MM.1S (cell line): ENCODE measurements around the gene SCGB3A1.

ENCODE experiments used
- DNase-seq: peaks from one replicate; pipeline ENCODE4 v3.0.0-alpha.2; 2015
- H2AFZ ChIP-seq: fragments of 300-600 bp; sonication (generic); 2 replicates; pipeline ENCODE4 v1.6.0; 2016; ENCODE audit warnings: antibody characterized with exemption, low read length
- H3F3A ChIP-seq: fragments of 300-600 bp; sonication (generic); 2 replicates; pipeline ENCODE4 v1.6.1; 2016; ENCODE audit warnings: mild to moderate bottlenecking, antibody characterized with exemption, low read length, moderate library complexity, mixed read lengths; ENCODE audit not compliant: insufficient read depth
- H3K27ac ChIP-seq: fragments of 300-600 bp; sonication (generic); 2 replicates; pipeline ENCODE4 v1.5.1; 2016; ENCODE audit warnings: mild to moderate bottlenecking, low read length
- H3K27me3 ChIP-seq: fragments of 300-600 bp; sonication (generic); replicated peaks from 2 replicates; pipeline ENCODE4 v1.6.0; 2016; ENCODE audit warnings: low read length; ENCODE audit not compliant: insufficient read depth
- H3K36me3 ChIP-seq: fragments of 300-600 bp; sonication (generic); replicated peaks from 2 replicates; pipeline ENCODE4 v1.6.1; 2016; ENCODE audit warnings: mild to moderate bottlenecking, low read length, mixed read lengths; ENCODE audit not compliant: insufficient read depth
- H3K4me1 ChIP-seq: fragments of 300-600 bp; sonication (generic); 2 replicates; pipeline ENCODE4 v1.6.1; 2016; ENCODE audit warnings: low read length, mixed read lengths
- H3K4me2 ChIP-seq: fragments of 300-600 bp; sonication (generic); 2 replicates; pipeline ENCODE4 v1.6.0; 2016; ENCODE audit warnings: low read depth, low read length
- H3K4me3 ChIP-seq: fragments of 300-600 bp; sonication (generic); 2 replicates; pipeline ENCODE4 v1.5.1; 2016; ENCODE audit warnings: low read length, mixed read lengths
- H3K79me2 ChIP-seq: fragments of 300-600 bp; sonication (generic); 2 replicates; pipeline ENCODE4 v1.6.1; 2016; ENCODE audit warnings: mixed run types, low read length, mixed read lengths
- H3K9ac ChIP-seq: fragments of 300-600 bp; sonication (generic); 2 replicates; pipeline ENCODE4 v1.6.1; 2016; ENCODE audit warnings: low read length, mixed read lengths
- H3K9me2 ChIP-seq: fragments of 300-600 bp; sonication (generic); replicated peaks from 2 replicates; pipeline ENCODE4 v1.6.1; 2016; ENCODE audit warnings: mild to moderate bottlenecking, low read length, mixed read lengths; ENCODE audit not compliant: insufficient read depth
- H3K9me3 ChIP-seq: fragments of 300-600 bp; sonication (generic); replicated peaks from 2 replicates; pipeline ENCODE4 v1.6.1; 2016; ENCODE audit warnings: mild to moderate bottlenecking, low read length, mixed read lengths; ENCODE audit not compliant: insufficient read depth
- H4K20me1 ChIP-seq: fragments of 300-600 bp; sonication (generic); 2 replicates; pipeline ENCODE4 v1.6.1; 2016; ENCODE audit warnings: mild to moderate bottlenecking, low read length, moderate library complexity, mixed read lengths; ENCODE audit not compliant: insufficient read depth
- CTCF ChIP-seq: fragments of 300-600 bp; sonication (generic); IDR thresholded peaks from 2 replicates; pipeline ENCODE4 v1.5.1; 2016; ENCODE audit warnings: antibody characterized with exemption, low read length, mixed read lengths
- EZH2 ChIP-seq: fragments of 300-600 bp; sonication (generic); optimal IDR thresholded peaks from 2 replicates; pipeline ENCODE3; 2017; ENCODE audit warnings: low read depth, mild to moderate bottlenecking, antibody characterized with exemption, low read length, mixed read lengths
- EZH2phosphoT487 ChIP-seq: fragments of 300-600 bp; sonication (generic); IDR thresholded peaks from 2 replicates; pipeline ENCODE4 v1.6.1; 2018; ENCODE audit warnings: antibody characterized with exemption, low read length

SCGB3A1 gene

GRCh38 chr5:180639287-180639686 lies 48.0 kb upstream of the SCGB3A1 start:
- no peak overlapping the region for H3K9ac ChIP-seq
- no peaks in the 10 kb centered on the region for H3K9me3 ChIP-seq
- no peaks in the 10 kb centered on the region for H3K9me2 ChIP-seq
- H3K4me1 ChIP-seq = no peaks in the 10 kb centered on the region
- no peaks in the 10 kb centered on the region for H3K36me3 ChIP-seq
- H3K27me3 ChIP-seq = peaks cover 55% of the 10 kb centered on the region
- H3K4me2 ChIP-seq = no peak overlapping the region
- H3K79me2 ChIP-seq = no peaks in the 10 kb centered on the region
- H4K20me1 ChIP-seq = no peaks in the 10 kb centered on the region
- TF ChIP-seq EZH2 (no peak), CTCF (no peak), EZH2phosphoT487 (no peak)
- H3K27ac ChIP-seq = no peak overlapping the region
- no peak overlapping the region for H3K4me3 ChIP-seq
- no peak for DNase-seq
- H3F3A ChIP-seq = no peaks in the 10 kb centered on the region
- H2AFZ ChIP-seq = no peak overlapping the region

GRCh38 chr5:180637962-180638680 lies 46.8 kb upstream of the SCGB3A1 start:
- no peak for TF ChIP-seq EZH2
- no peak for TF ChIP-seq CTCF
- TF ChIP-seq EZH2phosphoT487 = no peak
- H3K4me1 ChIP-seq = no peaks in the 10 kb centered on the region
- H3K79me2 ChIP-seq = no peaks in the 10 kb centered on the region
- H3K9me3 ChIP-seq = no peaks in the 10 kb centered on the region
- H4K20me1 ChIP-seq = no peaks in the 10 kb centered on the region
- H3K27ac ChIP-seq = no peak overlapping the region
- peaks cover 53% of the 10 kb centered on the region for H3K27me3 ChIP-seq
- H2AFZ ChIP-seq = no peak overlapping the region
- no peak for DNase-seq
- H3K9ac ChIP-seq = no peak overlapping the region
- H3K4me3 ChIP-seq = no peak overlapping the region
- no peaks in the 10 kb centered on the region for H3K36me3 ChIP-seq
- H3K9me2 ChIP-seq = no peaks in the 10 kb centered on the region
- H3K4me2 ChIP-seq = no peak overlapping the region
- no peaks in the 10 kb centered on the region for H3F3A ChIP-seq

- no peak overlapping the region for H3K27ac ChIP-seq
- H3K9ac ChIP-seq = no peak overlapping the region
- H3K4me3 ChIP-seq = no peak overlapping the region
- no peak overlapping the region for H3K4me2 ChIP-seq
- DNase-seq = no peak
- H3K36me3 ChIP-seq = no peaks in the 10 kb centered on the region
- H4K20me1 ChIP-seq = no peaks in the 10 kb centered on the region
- H2AFZ ChIP-seq = no peak overlapping the region
- TF ChIP-seq CTCF (no peak), EZH2 (no peak), EZH2phosphoT487 (no peak)
- H3K4me1 ChIP-seq = no peaks in the 10 kb centered on the region
- H3F3A ChIP-seq = no peaks in the 10 kb centered on the region
- peaks cover 40% of the 10 kb centered on the region for H3K27me3 ChIP-seq
- no peaks in the 10 kb centered on the region for H3K9me3 ChIP-seq
- H3K9me2 ChIP-seq = no peaks in the 10 kb centered on the region
- no peaks in the 10 kb centered on the region for H3K79me2 ChIP-seq
These were observed 45.2 kb upstream of the SCGB3A1 start for GRCh38 chr5:180636403-180637075.
